H1 (cell line): ENCODE results near the gene CAPS. TPM values are rescaled to one million over a fixed set of nuclear protein-coding genes. Genes with fewer than 3 reads are reported as not detected.

Source experiments
- CBX8 ChIP-seq: fragments of 300-800, 300-1000 bp; sonication (generic); IDR thresholded peaks from 2 replicates; pipeline ENCODE4 v1.7.1; 2016; ENCODE audit warnings: low read depth, low read length, borderline replicate concordance
- EZH2 ChIP-seq: fragments of 200-600 bp; sonication (generic); IDR thresholded peaks from 2 replicates; pipeline ENCODE4 v1.7.1; 2012; ENCODE audit warnings: low read depth, mild to moderate bottlenecking, moderate library complexity, low read length, inconsistent platforms; ENCODE audit not compliant: severe bottlenecking
- RFX5 ChIP-seq: IDR thresholded peaks from 2 replicates; pipeline ENCODE4 v1.6.1; 2011; ENCODE audit warnings: low read depth, low read length, improper control_type of control experiment, borderline replicate concordance
- SP1 ChIP-seq: IDR thresholded peaks from 2 replicates; pipeline ENCODE4 v1.6.1; 2011; ENCODE audit warnings: low read depth, low read length
- polyA plus RNA-seq, 7 experiments: library from polyadenylated mRNA; depleted of rRNA in 3 of 7; stranded (reverse) in 5 of 7; unstranded in 2 of 7; fragments of >200 nt in 5 of 7; fragments of 200-250 nt in 2 of 7; gene quantifications; 1 replicate in 5 of 7; 2 replicates in 1 of 7; 4 replicates in 1 of 7; pipeline versions ENCODE4 v1.2.1 to v1.2.3, GENCODE V29; 2011 to 2013; ENCODE audit warnings: missing spikeins in 2 of 7, mixed read lengths in 2 of 7
- total RNA-seq: library from RNA; stranded (reverse); fragmentation: NEBNext Ultra II Directional; extraction: Animal tissue kit (Norgen Biotek cat#: 25700); gene quantifications from 2 replicates; pipeline ENCODE4 v1.2.1, GENCODE V29; 2021

The CAPS gene
- total and polyA plus RNA-seq, 2 of the 8 experiments (the other 6 are each of a cell fraction or from before 2014, with no cell fraction given): 2.1 to 2.4 TPM

DNA sequence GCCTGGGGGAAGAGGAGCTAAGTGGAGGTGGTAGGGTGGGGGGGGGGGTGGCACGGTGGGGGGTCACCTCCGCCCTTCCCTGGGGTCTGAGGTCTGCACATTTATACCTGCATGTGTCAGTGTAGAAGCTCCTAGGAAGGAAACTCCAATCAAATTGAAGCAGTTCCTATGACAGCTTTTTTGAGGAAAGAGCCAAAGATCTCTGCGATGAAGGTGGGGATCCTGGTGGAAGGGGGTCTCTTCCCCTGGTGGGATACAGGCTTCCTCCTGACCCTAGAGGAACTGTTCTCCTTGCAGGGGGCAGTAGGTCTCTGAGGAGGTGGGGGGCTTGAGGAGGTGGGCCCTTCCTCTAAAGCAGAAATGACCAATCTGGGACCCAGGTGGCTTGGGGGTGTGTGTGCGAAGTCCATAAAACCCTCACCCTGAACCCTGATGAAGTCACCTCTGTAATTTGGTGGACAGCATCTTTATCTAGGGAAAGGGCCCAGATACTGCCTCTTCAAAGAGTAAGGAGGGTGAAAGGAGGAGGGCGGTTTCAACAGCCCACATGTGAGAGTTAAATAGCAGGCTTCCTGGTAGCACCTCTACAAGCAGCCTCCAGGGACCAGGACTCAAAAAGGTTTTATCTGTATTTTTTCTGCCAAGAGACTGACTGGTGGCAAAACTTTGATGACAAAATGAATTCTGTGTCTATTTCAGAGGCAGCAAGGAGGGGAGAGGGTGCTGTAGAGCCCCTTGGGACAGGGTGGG, 50.9 kb downstream of the CAPS start (continued):
- TF ChIP-seq EZH2: no peak
- no peak for TF ChIP-seq SP1
- no peak for TF ChIP-seq CBX8
- no peak for TF ChIP-seq RFX5

Other genes with a start within 250 kb of the CAPS start
- 17.3 and 20.4 TPM in 2 replicates for gene MICOS13, start 233.7 kb upstream of the CAPS start, total RNA-seq
- 36.1 and 36.9 TPM in 2 replicates for gene MICOS13, start 233.7 kb upstream of the CAPS start, polyA plus RNA-seq (2011; rRNA removed)
- 8.2 and 9.5 TPM in 2 replicates for gene HSD11B1L, start 233.2 kb upstream of the CAPS start, total RNA-seq
- gene HSD11B1L, start 233.2 kb upstream of the CAPS start, polyA plus RNA-seq (2011; rRNA removed): 20.6 and 29.4 TPM in 2 replicates
- gene RPL36, start 224.0 kb upstream of the CAPS start, total RNA-seq: 1,075 and 1,137 TPM in 2 replicates
- gene RPL36, start 224.0 kb upstream of the CAPS start, polyA plus RNA-seq (2011; rRNA removed): 730 and 951 TPM in 2 replicates
- 117 and 124 TPM in 2 replicates for gene LONP1, start 194.1 kb upstream of the CAPS start, total RNA-seq
- 98.1 and 157 TPM in 2 replicates for gene LONP1, start 194.1 kb upstream of the CAPS start, polyA plus RNA-seq (2011; rRNA removed)
- gene CATSPERD, start 193.6 kb upstream of the CAPS start, total RNA-seq: not detected in 2 replicates
- gene CATSPERD, start 193.6 kb upstream of the CAPS start, polyA plus RNA-seq (2011; rRNA removed): 0.12 TPM in 1 of 2 replicates, not detected in the other
- 2.1 and 3.7 TPM in 2 replicates for gene PRR22, start 129.5 kb upstream of the CAPS start, total RNA-seq
- 1.9 and 4.1 TPM in 2 replicates for gene PRR22, start 129.5 kb upstream of the CAPS start, polyA plus RNA-seq (2011; rRNA removed)
- gene DUS3L, start 123.1 kb upstream of the CAPS start, total RNA-seq: 39.1 and 39.4 TPM in 2 replicates
- 37.6 and 45.8 TPM in 2 replicates for gene DUS3L, start 123.1 kb upstream of the CAPS start, polyA plus RNA-seq (2011; rRNA removed)
- gene NRTN, start 109.2 kb upstream of the CAPS start, total RNA-seq: 4.6 and 5.3 TPM in 2 replicates
- gene NRTN, start 109.2 kb upstream of the CAPS start, polyA plus RNA-seq (2011; rRNA removed): 3.9 and 5.9 TPM in 2 replicates
- gene FUT6, start 74.6 kb upstream of the CAPS start, total RNA-seq: not detected in 2 replicates
- gene FUT6, start 74.6 kb upstream of the CAPS start, polyA plus RNA-seq (2011; rRNA removed): not detected in 2 replicates
- gene FUT3, start 62.8 kb upstream of the CAPS start, total RNA-seq: 0.40 and 0.63 TPM in 2 replicates
- gene FUT3, start 62.8 kb upstream of the CAPS start, polyA plus RNA-seq (2011; rRNA removed): 0.15 and 0.41 TPM in 2 replicates
- gene FUT5, start 43.7 kb upstream of the CAPS start, total RNA-seq: not detected in 2 replicates
- gene FUT5, start 43.7 kb upstream of the CAPS start, polyA plus RNA-seq (2011; rRNA removed): not detected in 2 replicates
- 205 and 206 TPM in 2 replicates for gene NDUFA11, start 10.5 kb upstream of the CAPS start, total RNA-seq
- 1,037 and 1,353 TPM in 2 replicates for gene NDUFA11, start 10.5 kb upstream of the CAPS start, polyA plus RNA-seq (2011; rRNA removed)
- gene VMAC, start 9.4 kb upstream of the CAPS start, total RNA-seq: 1.2 and 1.3 TPM in 2 replicates
- 2.2 and 3.9 TPM in 2 replicates for gene VMAC, start 9.4 kb upstream of the CAPS start, polyA plus RNA-seq (2011; rRNA removed)
- 87.0 and 95.4 TPM in 2 replicates for gene RANBP3, start 63.9 kb downstream of the CAPS start, total RNA-seq
- gene RANBP3, start 63.9 kb downstream of the CAPS start, polyA plus RNA-seq (2011; rRNA removed): 122 and 159 TPM in 2 replicates
- 4.8 and 5.5 TPM in 2 replicates for gene RFX2, start 196.2 kb downstream of the CAPS start, total RNA-seq
- 5.3 and 5.9 TPM in 2 replicates for gene RFX2, start 196.2 kb downstream of the CAPS start, polyA plus RNA-seq (2011; rRNA removed)
- gene ACSBG2, start 221.4 kb downstream of the CAPS start, total RNA-seq: not detected in 2 replicates
- gene ACSBG2, start 221.4 kb downstream of the CAPS start, polyA plus RNA-seq (2011; rRNA removed): not detected in 2 replicates